Frontal cortex (tissue), 4 donors: ENCODE data around the gene ATF3. TPM values are rescaled to one million over a fixed set of nuclear protein-coding genes. Genes with fewer than 3 reads are reported as not detected.
"Not testable (repeated sequence)": the region's sequence is repeated elsewhere in the genome, so short reads cannot be mapped to it uniquely, and the experiment has no call there.

ENCODE experiments used
- DNase-seq, 2 donors: peaks; one replicate each; pipeline ENCODE4 v3.0.0; 2012; ENCODE audit warnings: low spot score in 2 of 2
- FAIRE-seq: peaks from 2 replicates; lab custom pipeline; 2012; peaks lifted over from hg19 to GRCh38; lab: Jason Lieb, UNC
- total RNA-seq: library from RNA; depleted of rRNA; stranded (reverse); fragments of >200 nt; gene quantifications from one replicate; pipeline ENCODE4 v1.2.3, GENCODE V29; 2014
- donor health status: control.
- donor health status: control.
- donor health status: control.

ATF3 gene
- total RNA-seq, 1 donor from 2014 or later = 1.6 TPM

DNA sequence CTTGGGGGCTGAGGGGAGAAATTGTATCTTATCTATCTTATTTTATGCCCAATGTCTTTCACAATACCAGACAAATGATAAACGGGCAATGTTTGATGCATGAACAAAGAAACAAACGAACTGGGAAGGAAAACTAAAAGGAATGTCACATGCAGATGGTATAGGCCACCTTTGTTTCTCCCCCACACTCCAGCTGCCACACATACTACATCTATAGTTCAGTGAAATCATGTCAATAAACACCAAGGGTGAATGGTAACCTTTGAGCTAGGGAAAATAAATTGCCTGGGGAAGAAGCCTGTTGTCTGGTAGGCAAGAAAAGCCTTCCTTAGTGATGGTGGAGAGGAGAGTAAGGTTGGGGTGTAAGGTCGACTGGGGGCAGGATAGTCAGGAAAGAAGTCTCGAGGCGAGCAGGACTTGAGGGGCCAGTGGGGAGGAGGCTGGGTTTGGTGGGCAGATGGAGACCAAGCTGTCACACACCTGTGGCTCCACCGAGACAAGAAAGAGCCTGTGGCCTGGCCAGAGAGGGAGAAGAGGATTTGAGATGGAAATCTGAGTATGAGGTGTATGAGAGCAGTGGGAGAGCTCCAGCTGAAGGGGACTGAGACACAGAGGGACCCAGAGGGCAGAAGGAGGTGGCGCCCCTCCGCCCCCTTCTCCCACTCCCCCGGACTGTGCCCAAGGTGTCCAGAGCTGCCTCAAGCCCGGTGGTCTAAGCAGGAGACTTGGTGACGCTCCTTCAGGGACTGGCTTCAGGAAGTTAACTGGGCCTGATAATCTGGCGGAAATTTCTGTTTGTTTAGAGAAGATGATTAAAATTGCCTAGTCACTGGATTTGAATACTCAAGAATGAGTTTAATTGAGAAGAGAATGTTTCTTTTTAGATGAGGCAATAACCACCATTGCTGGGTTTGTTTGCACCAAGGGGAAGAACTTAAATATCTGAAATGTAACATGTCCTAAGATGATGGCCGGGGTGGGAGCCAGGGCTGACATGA is 37.3 kb downstream of the ATF3 start:
- DNase-seq (no peak), FAIRE-seq (no peak)

DNA sequence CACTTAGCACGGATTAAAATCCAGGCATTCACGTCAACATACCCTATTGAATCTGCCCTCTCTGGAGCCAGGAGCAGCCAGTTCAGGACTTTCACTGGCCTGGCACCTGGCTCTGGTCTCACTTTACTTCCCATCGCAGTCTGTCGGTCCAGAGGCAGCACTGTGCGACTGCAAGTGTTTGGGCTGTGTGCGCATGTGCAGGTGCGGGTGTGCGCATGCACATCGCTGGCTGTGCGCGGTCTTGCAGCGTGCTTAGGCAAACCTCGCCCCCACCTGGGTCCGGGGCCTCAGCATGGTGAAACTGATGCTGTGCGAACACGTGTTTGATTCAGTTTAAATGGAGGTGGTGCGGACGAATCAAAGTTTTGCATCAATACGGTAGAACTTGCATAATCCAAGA is 38.0 kb downstream of the ATF3 start:
- FAIRE-seq (no peak), DNase-seq (no peak)

DNA sequence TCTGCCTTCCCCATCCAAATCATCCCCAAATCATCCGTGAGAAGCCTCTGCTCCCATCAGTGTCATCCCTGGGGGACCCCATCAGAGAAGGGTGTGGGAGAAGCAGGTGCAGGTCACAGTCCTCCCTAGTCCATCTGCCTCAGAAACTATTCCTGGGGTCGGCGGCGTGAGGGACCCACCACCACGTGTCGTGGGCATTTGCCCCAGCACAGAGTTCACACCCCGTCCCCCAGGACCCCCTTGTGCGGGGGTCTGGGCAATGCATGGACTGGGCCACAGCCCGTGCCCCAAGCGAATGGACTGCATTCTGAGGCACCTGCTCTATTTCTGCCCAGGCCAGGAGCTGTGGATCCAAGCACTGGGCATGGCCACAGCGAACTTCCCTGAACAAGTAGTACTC is 38.4 kb downstream of the ATF3 start:
- FAIRE-seq (no peak), DNase-seq (no peak)

DNA sequence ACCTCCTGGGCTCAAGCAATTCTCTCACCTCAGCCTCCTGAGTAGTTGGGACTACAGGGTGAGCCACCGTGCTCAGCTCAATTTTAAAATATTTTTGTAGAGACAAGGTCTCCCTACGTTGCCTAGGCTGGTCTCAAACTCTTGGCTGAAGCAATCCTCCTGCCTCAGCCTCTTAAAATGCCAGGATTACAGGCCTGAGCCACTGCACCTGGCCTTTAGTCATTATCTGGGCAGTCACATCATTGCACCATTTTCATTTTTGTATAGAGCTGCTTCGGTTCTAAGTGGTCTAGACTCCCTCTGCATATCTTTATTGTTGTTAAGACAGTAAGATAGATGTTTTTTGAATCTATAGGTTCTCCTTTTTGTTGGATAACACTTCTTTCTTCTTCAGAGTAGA is 39.9 kb downstream of the ATF3 start:
- DNase-seq = no peak
- FAIRE-seq = no peak

DNA sequence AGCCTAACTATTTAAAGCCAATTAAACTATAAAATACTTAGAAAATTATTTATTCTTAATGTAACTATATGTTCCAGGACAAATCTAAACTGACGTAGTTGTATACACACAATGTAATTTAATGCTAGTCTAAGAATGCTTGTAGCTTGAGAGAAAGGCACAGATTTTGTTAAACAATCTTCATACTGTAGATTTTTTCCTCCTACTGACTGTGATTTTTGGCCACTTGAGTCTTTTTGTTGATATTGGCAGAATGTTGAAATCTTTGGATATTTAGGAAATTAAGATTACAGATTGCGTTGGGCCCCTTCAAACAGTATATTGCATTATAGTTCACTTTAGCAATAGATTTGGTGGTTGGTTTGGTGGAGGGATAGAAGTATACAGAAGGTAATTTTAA is 40.5 kb downstream of the ATF3 start:
- FAIRE-seq (no peak), DNase-seq (no peak)

DNA sequence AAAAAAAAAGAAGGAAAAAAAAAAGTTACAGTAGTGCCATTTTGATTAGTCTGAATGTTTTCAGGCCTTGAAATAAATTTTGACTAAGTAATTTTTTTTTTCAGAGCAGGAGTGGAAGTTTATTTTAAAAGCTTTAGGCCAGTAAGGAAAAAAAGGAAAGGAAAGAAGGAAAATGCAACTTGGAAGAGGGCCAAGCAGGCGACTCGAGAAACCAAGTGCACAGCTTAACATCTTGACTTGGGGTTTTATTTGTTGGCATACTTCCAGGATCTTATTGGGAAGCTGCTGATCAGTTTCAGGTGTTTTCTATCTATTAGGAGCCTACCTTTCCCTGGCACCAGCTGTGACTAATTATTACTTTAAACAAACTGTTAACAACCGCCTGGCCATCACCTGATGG is 41.7 kb downstream of the ATF3 start:
- no peak for DNase-seq
- no peak for FAIRE-seq

DNA sequence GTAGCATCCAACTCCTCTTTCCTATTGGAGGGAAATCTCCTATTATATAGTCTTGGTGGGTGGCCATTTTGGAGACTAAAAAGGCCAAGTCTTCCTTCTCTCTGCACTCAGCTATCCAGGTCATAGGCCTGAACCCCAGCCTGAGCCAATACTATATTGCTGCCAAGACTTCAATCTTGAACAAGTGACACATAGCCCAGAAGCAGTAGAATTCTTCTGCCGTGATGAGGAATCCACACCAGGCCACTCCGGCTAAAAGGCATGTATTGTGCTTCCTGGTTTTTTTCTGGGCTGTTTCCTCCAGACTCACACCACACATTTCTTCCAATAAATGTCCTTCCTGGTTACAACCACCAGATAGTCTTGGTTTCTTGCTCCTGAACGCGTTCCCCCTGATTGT is 43.0 kb downstream of the ATF3 start:
- DNase-seq (no peak), FAIRE-seq (no peak)

DNA sequence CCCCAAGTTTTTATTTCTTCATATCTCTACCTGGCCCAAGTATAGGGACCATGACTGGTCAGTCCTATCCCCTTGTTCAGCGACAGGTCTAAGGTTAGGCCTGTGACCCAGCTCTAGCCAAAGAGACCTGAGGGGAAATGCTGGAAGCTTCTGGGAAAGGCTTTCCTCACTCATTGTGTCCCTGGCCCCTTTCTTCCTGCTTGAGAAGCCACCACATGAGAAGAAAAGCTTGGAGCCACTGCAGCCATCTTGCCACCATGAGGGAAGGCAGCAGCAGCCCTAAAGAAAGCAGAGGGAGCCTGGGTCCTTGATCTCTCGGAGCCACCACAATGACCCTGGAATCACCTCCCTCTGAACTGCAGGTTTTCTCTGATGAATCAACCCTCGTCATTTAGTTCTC is 43.4 kb downstream of the ATF3 start:
- no peak for DNase-seq
- no peak for FAIRE-seq

DNA sequence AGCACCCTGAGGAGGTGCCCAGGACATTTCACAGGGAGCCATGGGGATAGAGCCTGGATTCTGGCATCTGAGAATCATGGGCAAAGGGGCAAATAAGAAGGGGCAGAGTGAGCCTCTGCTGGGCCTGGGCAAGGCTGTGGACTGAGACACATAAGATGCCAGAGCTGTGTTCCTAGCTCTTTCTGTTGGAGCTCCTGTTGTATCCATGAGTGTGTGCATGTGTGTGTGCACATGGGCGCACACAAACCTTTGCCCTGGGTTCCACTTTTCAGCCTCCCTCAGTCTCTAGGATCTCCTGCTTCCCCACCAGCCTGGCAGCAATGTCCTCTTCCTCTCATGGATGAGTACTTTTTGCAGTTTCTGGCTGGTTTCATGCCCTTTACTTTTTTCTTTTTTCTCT is 44.0 kb downstream of the ATF3 start:
- no peak for FAIRE-seq
- DNase-seq = no peak

DNA sequence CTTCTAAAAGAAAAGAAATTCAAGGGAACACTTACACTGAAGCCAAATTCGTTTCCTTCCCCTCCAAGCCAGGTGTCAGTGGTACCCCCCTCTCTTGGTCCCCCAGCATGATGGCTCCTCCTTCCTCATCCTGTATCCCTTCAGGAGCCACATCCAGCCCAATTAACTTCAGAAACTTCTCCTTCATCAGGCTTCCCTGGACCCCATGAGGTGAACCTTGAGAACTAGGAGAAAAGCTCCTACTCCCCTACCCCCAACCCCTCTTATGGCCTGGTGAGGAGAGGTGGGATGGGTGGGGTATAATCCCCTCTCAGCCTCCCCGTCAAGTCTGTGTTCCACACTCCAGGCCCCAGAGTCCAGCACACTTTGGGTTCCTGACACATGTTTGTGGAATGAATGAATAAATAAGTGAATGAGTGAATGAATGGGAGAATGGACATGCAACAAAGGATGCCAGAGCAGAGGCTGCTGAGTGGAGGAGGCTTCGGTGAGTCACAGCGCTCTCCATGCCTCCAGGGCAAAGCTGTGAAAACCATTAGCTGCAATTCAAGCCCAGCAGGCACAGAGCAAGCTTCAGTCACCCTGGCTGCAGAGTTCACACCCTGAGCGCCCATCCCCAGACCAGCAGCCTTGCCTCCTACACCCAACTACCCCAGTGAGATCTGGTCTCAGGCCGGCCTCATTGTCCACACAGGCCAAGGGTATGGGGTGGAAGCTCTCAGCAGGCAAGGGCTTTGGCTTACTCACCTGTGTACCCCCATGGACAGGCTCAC is 47.3 kb downstream of the ATF3 start:
- DNase-seq (no peak), FAIRE-seq (no peak)

DNA sequence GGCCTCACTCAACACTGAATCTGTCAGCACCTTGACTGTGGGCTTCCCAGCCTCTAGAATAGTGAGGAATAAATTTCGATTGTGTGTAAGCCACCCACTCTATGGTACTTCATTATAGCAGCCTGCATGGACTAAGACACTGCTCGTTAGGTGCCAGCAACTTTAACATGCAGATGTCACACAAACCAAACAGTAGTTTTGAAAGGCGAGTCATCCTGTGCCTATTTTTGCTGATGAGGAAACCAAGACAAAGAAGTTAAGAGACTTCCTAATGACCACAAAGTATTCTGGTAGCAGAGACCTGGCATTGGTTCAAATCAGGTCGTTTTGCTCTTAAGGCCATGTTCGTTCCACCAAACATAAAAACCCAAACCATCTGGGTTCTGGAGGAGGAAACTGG is 48.2 kb downstream of the ATF3 start:
- no peak for FAIRE-seq
- no peak for DNase-seq

DNA sequence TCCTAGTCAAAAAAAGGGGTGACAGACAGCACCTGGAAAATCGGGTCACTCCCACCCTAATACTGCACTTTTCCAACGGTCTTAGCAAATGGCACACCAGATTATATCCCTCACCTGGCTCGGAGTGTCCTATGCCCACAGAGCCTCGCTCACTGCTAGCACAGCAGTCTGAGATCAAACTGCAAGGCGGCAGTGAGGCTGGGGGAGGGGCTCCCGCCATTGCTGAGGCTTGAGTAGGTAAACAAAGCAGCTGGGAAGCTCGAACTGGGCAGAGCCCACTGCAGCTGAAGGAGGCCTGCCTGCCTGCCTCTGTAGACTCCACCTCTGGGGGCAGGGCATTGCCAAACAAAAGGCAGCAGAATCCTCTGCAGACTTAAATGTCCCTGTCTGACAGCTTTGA is 49.7 kb downstream of the ATF3 start:
- FAIRE-seq, DNase-seq: not testable (repeated sequence)

DNA sequence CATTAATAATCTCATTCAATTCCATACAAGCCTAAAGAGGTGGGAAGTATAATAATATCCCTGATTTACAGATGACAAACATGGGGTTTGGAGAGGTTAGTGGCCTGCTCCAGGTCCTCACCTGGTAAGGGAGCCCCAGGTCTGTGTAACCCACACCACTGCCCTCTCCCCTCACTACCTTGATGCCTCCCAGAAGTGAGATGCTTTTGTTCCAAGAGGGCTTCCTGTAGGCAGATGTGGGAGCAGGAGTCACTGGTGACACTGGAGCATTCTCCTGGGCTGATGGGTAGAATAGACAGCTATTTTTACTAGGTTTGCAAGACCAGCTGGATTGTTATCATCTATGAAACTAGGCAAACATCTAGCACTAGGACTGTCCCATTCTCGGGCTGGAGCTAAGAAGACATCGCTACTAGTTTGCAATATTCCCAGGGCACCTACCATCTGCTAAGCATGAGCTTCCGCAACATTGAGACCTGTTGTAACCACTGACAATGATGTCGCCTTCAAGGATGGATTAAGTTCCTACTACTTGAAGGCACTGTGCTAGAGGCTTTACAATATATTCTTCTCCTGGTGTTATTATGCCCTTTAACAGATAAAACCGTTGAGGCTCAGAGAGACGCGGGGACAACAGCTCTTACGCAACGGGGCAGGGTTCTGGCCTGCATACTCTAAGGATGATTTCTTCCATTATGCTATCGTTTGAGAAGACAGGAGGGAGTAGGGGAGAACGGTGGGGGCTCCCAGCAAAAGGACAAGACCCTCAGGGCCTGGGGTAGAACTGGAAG is 56.0 kb downstream of the ATF3 start:
- FAIRE-seq (no peak), DNase-seq (no peak)

DNA sequence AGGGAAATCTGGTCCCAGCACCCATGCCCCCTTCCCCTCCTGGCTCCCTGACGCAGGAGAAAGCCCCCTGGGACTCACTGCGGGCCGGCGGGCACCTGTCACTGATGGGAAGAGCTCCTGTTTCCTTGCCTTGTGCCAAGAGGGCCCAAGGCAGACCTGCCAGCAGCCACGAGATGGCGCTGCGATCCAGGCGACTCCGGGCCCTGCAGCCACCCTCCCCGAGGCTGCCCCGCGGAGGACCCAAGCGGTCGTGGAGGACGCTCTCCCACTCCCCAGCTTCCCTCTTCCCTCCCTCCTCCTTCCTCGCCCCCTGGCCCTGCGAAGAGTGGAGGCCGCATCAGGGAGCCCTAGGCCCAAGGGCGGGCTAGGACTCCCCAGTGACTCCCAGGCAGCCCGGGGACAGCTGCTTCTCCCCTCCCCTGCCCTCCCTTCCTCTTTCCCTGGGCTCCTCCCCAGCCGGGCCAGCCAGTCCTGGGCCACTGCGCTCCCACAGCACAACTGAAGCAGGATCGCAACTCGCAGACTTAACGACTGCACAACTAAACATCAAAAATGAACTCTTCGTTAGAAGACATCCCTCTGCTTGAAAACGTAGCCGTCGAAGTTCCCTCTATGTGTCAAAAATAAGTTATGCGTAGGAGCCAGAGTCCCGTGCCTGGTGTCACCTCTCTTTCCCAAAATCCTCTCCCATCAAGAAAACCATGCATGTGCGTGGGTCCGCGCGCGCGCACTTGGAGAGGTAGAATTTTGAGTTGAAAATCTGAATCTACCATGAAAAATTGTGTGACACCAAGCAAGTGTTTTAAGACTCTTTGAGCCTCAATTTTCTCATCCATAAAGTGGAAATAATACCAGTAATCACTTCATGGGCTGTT is 56.9 kb downstream of the ATF3 start:
- FAIRE-seq = no peak
- DNase-seq = peak; percentile 50 to 63

DNA sequence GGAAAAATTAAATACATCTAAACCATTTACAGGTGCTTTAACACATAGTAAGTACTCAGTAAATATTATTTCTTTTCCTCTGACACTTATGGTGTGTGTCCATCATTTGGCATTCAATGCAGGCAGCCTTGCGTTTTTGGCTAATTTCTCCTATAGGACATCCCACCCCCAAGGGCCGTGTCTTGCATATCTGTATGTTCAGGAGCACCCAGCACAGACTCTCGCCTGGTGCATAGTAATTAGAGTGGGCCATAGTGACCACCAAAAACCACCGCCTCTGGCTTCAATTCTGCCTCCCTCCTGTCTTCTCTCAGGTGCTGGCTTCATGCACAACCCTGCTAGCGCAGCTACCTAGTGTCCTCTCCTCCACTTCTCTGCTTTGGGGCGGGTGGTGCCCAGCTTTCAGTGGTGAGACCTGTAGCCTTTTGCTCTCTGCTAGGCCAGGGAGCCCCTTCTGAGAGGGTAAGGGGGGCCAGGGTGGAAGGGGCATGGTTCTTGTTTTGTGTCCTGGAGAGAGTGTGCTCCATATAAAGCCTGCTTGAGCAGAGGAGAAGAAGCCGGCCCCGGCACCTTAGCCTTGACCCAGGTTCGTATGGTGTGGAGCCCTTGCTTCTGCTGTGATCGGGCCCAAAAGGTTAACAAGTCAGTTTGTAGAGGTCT is 57.7 kb downstream of the ATF3 start:
- DNase-seq = no peak
- FAIRE-seq = no peak

DNA sequence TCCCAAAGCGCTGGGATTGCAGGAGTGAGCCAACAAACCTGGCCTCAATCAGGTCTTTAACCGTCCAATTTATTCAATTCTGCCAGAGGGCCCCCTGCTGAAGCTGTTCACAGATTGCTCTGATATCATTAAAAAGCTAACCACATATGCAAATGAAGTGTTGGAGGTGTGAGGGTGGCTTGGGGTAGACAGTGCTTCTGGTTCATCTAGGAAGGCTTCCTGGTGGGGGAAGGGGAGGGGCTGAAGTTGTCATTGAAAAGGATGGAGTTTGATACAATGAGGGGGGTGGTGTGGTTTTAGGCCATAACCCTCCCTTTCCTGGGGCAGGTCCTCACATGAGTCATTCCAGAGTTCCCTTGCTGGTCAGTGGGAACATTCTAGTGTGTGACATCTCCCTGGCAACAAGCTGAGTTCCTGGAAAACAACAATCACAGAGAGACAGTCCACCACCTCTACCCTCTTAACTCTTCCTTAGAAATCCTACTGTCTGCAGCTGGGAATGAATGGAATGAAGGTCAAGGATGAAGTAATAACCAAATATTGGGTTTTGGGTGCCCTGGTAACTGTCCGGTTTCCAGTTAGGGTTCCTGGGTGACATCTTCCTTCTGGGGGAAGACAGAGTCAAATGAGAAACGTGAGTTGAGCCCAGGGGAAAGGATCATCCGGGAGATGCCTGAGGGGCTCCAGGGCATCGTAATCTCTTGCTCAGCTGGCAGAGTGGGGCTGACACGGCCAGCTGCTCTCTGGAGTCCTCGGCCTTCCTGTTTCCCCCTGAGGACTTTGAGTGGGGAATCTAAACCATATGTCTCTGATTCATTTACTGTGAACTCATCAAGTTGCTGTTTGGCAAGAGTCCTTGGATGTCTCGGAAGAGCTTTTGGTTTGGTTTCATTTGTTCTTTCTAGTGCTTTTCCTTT is 58.9 kb downstream of the ATF3 start:
- DNase-seq (peak; percentile 24 to 56), FAIRE-seq (no peak)

DNA sequence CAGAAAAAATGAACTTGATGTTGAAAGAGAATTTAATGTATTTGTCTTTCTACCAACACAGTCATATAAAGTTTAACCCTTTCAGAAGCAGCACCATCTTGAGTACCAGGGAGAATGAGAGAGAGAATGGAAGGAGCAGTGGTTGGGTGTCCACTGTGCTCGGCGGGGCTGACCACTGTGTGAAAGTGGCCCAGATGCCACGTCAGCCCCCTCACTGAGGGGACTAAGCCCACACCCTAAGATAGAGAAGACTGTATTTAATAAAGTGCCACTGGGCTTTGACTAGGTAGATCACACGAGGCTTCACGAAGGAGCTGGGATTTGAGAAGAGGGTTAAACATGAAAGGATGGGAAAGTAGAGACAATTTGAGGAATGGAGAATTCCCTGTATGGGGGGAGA is 59.9 kb downstream of the ATF3 start:
- FAIRE-seq (no peak), DNase-seq (no peak)

DNA sequence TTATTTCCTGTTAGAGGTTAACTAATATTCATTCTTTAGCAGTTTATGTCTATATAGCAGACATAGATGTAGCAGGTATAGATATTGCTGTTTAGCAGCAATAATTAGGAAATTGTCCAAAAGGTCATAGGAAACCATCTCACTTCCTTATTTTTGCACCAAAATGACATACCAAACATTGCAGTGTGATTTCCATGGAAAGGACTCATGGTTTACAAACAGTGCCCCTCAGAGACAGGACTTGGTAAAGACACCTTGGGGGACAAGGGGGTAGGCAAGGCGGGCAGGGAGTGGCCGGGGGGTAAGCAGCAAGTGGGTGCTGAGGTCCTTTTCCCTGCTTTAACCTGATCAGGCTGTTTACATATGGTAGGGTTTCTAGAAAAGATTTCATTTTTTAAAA is 60.5 kb downstream of the ATF3 start:
- FAIRE-seq (no peak), DNase-seq (no peak)
